PC-9 (cell line): Measurements from ENCODE around the gene MYO5B. TPM values are rescaled to one million over a fixed set of nuclear protein-coding genes. Genes with fewer than 3 reads are reported as not detected.
A peak's percentile ranks its signal among the peaks of the same experiment; 100 is the strongest.

Experiments used
- BruUV-seq: library from RNA; stranded (reverse); fragments of 400-500 nt; replicated peaks from 2 replicates; lab custom pipeline; 2021; lab: Mats Ljungman, UMichigan
- CTCF ChIA-PET: fragments of 300-600 bp; sonication (Branson Sonifier 250); formaldehyde crosslinking; loops from one replicate; lab custom pipeline; 2022; ENCODE audit warnings: antibody characterized with exemption; lab: Charles Lee
- POLR2A ChIA-PET: fragments of 300-600 bp; sonication (Branson Sonifier 250); formaldehyde crosslinking; loops from one replicate; lab custom pipeline; 2022; ENCODE audit warnings: antibody characterized with exemption; ENCODE audit not compliant: unreplicated experiment; lab: Charles Lee
- DNase-seq, 2 experiments: peaks; one replicate each; pipeline versions ENCODE4 v3.0.0 to v3.0.0-alpha.2; 2015 to 2022; ENCODE audit warnings: mixed read lengths in 1 of 2
- H2AFZ ChIP-seq: fragments of 200-600 bp; sonication (generic); 2 replicates; pipeline ENCODE4 v1.8.1; 2017; ENCODE audit warnings: antibody characterized with exemption
- H3F3A ChIP-seq: fragments of 200-600 bp; sonication (generic); 2 replicates; pipeline ENCODE4 v1.8.1; 2017; ENCODE audit warnings: antibody characterized with exemption, mild to moderate bottlenecking, low read depth; ENCODE audit not compliant: insufficient read depth
- H3K27ac ChIP-seq: fragments of 200-600 bp; sonication (generic); 2 replicates; pipeline ENCODE4 v1.6.1; 2016; ENCODE audit warnings: mixed run types
- H3K27me3 ChIP-seq: fragments of 200-600 bp; sonication (generic); 2 replicates; pipeline ENCODE4 v1.6.1; 2016; ENCODE audit warnings: low read depth, mixed run types; ENCODE audit not compliant: insufficient read depth
- H3K36me3 ChIP-seq: fragments of 200-600 bp; sonication (generic); 2 replicates; pipeline ENCODE4 v1.6.1; 2016; ENCODE audit warnings: low read depth, mixed run types
- H3K4me1 ChIP-seq: fragments of 200-600 bp; sonication (generic); replicated peaks from 2 replicates; pipeline ENCODE4 v1.6.1; 2016; ENCODE audit warnings: mixed run types; ENCODE audit not compliant: insufficient read depth
- H3K4me2 ChIP-seq: fragments of 200-600 bp; sonication (generic); 2 replicates; pipeline ENCODE4 v1.6.1; 2017; ENCODE audit warnings: mixed run types
- H3K4me3 ChIP-seq: fragments of 200-600 bp; sonication (generic); 2 replicates; pipeline ENCODE4 v1.6.1; 2016; ENCODE audit warnings: mixed run types
- H3K79me2 ChIP-seq: fragments of 200-600 bp; sonication (generic); 2 replicates; pipeline ENCODE4 v1.6.1; 2017; ENCODE audit warnings: low read depth, mixed run types
- H3K9me2 ChIP-seq: fragments of 200-600 bp; sonication (generic); 2 replicates; pipeline ENCODE4 v1.8.1; 2017; ENCODE audit warnings: mild to moderate bottlenecking; ENCODE audit not compliant: insufficient read depth
- H3K9me3 ChIP-seq: fragments of 200-600 bp; sonication (generic); 2 replicates; pipeline ENCODE4 v1.8.1; 2016; ENCODE audit warnings: low read depth; ENCODE audit not compliant: insufficient read depth
- H4K20me1 ChIP-seq: fragments of 200-600 bp; sonication (generic); 2 replicates; pipeline ENCODE4 v1.8.1; 2017; ENCODE audit not compliant: insufficient read depth
- EZH2 ChIP-seq: fragments of 200-600 bp; sonication (generic); IDR thresholded peaks from 2 replicates; pipeline ENCODE4 v1.8.0; 2017; ENCODE audit warnings: antibody characterized with exemption, low read depth
- intact Hi-C: fragments of 100-400 bp; cut with micrococcal nuclease; formaldehyde crosslinking; loops from one replicate; pipeline ENCODE4 v1.10.0; 2022; ENCODE audit not compliant: unreplicated experiment
- total RNA-seq: library from RNA; stranded (reverse); gene quantifications from 2 replicates; pipeline ENCODE4 v1.2.3, GENCODE V29; 2021
- TF ChIP-seq, protein P1 (sequence below): fragments of 200-600 bp; sonication (generic); conservative IDR thresholded peaks from 2 replicates; pipeline ENCODE4 v1.6.1; 2017; ENCODE audit warnings: mixed run types, antibody characterized with exemption, mild to moderate bottlenecking, moderate library complexity

The MYO5B gene
- total RNA-seq, 1 experiment from 2014 or later: 25.4 TPM

DNA sequence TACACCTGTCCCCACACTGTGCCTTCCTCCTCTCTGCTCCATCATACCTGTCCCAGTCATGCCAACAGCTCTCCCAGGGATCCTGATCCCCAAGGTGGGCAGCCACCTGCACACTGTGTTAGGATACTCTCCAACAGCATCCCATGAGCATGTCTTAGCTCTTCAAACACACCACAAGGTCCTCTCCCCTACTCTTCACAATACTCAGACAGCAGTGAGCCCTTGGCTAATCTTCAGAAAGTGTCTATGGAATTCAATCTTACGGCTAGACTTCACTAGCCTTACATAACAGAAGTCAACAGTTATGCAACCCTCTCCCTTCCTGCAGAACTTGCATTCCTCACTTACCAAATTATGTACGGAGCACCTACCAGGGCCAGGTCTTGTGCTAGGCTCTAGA is 79.9 kb downstream of the MYO5B start:
- no peaks in the 10 kb centered on the region for H3K9me2 ChIP-seq
- BruUV-seq: no TSS peak
- no peak overlapping the region for H3K27ac ChIP-seq
- ChIA-PET POLR2A (interaction anchor here (0.6 kb wide), 1 partner anchor 12 kb away, joined by 6 read pairs; no protein-coding TSS in a partner anchor), CTCF (no interaction called here)
- peaks cover 37% of the 10 kb centered on the region for H3K4me1 ChIP-seq
- TF ChIP-seq, protein P1, sequence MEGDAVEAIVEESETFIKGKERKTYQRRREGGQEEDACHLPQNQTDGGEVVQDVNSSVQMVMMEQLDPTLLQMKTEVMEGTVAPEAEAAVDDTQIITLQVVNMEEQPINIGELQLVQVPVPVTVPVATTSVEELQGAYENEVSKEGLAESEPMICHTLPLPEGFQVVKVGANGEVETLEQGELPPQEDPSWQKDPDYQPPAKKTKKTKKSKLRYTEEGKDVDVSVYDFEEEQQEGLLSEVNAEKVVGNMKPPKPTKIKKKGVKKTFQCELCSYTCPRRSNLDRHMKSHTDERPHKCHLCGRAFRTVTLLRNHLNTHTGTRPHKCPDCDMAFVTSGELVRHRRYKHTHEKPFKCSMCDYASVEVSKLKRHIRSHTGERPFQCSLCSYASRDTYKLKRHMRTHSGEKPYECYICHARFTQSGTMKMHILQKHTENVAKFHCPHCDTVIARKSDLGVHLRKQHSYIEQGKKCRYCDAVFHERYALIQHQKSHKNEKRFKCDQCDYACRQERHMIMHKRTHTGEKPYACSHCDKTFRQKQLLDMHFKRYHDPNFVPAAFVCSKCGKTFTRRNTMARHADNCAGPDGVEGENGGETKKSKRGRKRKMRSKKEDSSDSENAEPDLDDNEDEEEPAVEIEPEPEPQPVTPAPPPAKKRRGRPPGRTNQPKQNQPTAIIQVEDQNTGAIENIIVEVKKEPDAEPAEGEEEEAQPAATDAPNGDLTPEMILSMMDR: no peak
- H3K36me3 ChIP-seq: no peaks in the 10 kb centered on the region
- DNase-seq: peak in 1 of 2 experiments; percentile 85
- no peak overlapping the region for H3K4me3 ChIP-seq
- intact Hi-C loops: loop anchor here (10.0 kb wide), 1 partner anchor 80 kb away; the partner anchor contains the start of gene MYO5B
- H3K9me3 ChIP-seq: no peaks in the 10 kb centered on the region
- no peak overlapping the region for H2AFZ ChIP-seq
- peak overlapping the region; percentile 48 for H3K4me2 ChIP-seq
- H4K20me1 ChIP-seq: no peaks in the 10 kb centered on the region
- no peaks in the 10 kb centered on the region for H3K27me3 ChIP-seq
- peaks cover 10% of the 10 kb centered on the region; the same call in 1 of the 2 replicates for H3F3A ChIP-seq
- H3K79me2 ChIP-seq: peaks cover 23% of the 10 kb centered on the region; the same call in 1 of the 2 replicates

DNA sequence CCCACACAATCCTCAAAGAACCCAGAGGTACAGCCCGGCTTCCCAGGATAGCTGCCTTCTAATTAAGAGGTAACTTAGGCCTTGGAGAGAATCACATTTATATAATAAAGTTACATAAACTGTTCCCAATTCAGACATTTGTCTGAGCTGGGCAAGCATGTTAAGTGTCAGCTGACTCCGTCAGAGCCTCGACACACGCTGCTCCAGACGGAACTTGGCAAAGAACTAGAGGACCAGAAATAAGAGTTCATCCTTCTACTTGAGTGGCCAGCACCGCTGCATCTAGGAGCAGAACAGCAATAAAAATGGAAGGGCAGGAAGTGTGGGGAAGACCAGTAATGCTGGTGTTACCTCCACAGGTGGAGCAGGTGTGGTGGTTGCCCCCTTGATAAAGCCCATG is 80.5 kb downstream of the MYO5B start:
- ChIA-PET CTCF (no interaction called here), POLR2A (no interaction called here)
- Histone ChIP-seq H3K27me3 (no peaks in the 10 kb centered on the region), H3F3A (peaks cover 10% of the 10 kb centered on the region; the same call in 1 of the 2 replicates), H3K9me3 (no peaks in the 10 kb centered on the region), H3K79me2 (peaks cover 23% of the 10 kb centered on the region; the same call in 1 of the 2 replicates), H3K4me3 (no peak overlapping the region), H2AFZ (no peak overlapping the region), H3K4me1 (peaks cover 37% of the 10 kb centered on the region), H4K20me1 (no peaks in the 10 kb centered on the region), H3K4me2 (0 out of 2 replicates have a peak overlapping the region, but pooled peaks have one; percentile 7), H3K27ac (no peak overlapping the region), H3K9me2 (no peaks in the 10 kb centered on the region), H3K36me3 (no peaks in the 10 kb centered on the region)
- no peak for DNase-seq
- TF ChIP-seq EZH2: no peak
- TF ChIP-seq, protein P1: no peak
- BruUV-seq: no TSS peak
- intact Hi-C loops: loop anchor here (10.0 kb wide), 1 partner anchor 80 kb away; the partner anchor contains the start of gene MYO5B

DNA sequence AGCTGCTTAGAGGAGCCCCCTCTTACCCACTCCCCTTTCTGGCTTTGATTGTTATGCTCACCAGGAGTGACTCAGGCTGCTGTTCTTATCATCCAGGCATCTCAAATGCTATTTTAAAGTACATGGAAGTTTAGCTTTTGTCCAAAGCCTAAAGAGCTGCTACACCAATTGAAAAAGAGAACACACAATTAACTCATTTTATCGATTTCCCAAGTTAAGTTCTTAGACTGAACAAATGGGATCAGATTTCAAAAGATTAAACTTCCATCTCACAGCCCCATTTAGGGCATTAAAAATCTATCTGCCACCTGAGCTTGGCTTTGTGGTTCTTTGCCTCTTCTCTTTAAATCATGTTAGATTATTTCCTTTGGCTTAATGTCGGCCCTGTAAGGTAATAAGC is 81.2 kb downstream of the MYO5B start:
- Histone ChIP-seq H3K4me2 (peak overlapping the region; percentile 7; the same call in 1 of the 2 replicates), H3K9me2 (no peaks in the 10 kb centered on the region), H3K4me1 (peaks cover 37% of the 10 kb centered on the region), H3F3A (peaks cover 10% of the 10 kb centered on the region; the same call in 1 of the 2 replicates), H4K20me1 (no peaks in the 10 kb centered on the region), H3K27me3 (no peaks in the 10 kb centered on the region), H3K36me3 (no peaks in the 10 kb centered on the region), H3K4me3 (no peak overlapping the region), H3K9me3 (no peaks in the 10 kb centered on the region), H3K27ac (no peak overlapping the region), H2AFZ (no peak overlapping the region), H3K79me2 (peaks cover 23% of the 10 kb centered on the region; the same call in 1 of the 2 replicates)
- intact Hi-C loops: loop anchor here (10.0 kb wide), 1 partner anchor 81 kb away; the partner anchor contains the start of gene MYO5B
- TF ChIP-seq EZH2: no peak
- TF ChIP-seq, protein P1: no peak
- CTCF ChIA-PET: interaction anchor here (0.6 kb wide), 1 partner anchor 70 kb away, joined by 14 read pairs; no protein-coding TSS in a partner anchor
- BruUV-seq: no TSS peak
- POLR2A ChIA-PET: interaction anchor here (0.6 kb wide), 1 partner anchor 45 kb away, joined by 7 read pairs; no protein-coding TSS in a partner anchor
- no peak for DNase-seq
